ENCODE measurements around the gene MFN1. TPM values are rescaled to one million over a fixed set of nuclear protein-coding genes. Genes with fewer than 3 reads are reported as not detected.

The MFN1 gene
- total RNA-seq, 4 donors from 2014 or later: 32.8 to 48.6 (median 37.3) TPM

- Histone ChIP-seq H3K4me1 (peaks cover 17 to 60% (median 52%) of the 10 kb centered on the region in 4 donors), H3K36me3 (peaks cover 7 to 33% (median 22%) of the 10 kb centered on the region in 4 donors), H3K4me3 (peak overlapping the region; percentile 69 to 93 (median 78)), H3K27ac (replicated peaks in 1 of 4) (peak overlapping the region; percentile 93 to 98 (median 98)), H3K9me3 (no peaks in the 10 kb centered on the region), H3K27me3 (no peaks in the 10 kb centered on the region)
- 2% methylated on average over 8 of the region's 8 CpGs for WGBS
- intact Hi-C loops (cut with DNase I): no loop called here
- DNase-seq (ENCODE audit: extremely low spot score): no peak
- TF ChIP-seq POLR2AphosphoS5 (IDR thresholded peaks at IDR 0.05) (no peak), EP300 (IDR thresholded peaks at IDR 0.05) (no peak), POLR2A (IDR thresholded peaks at IDR 0.05; ENCODE audit: low read depth) (no peak), CTCF (IDR thresholded peaks at IDR 0.05) (no peak)
These were observed 23.2 kb upstream of the MFN1 start for GRCh38 chr3:179324270-179324754.

GRCh38 chr3:179330438-179330837 is 17.1 kb upstream of the MFN1 start:
- intact Hi-C loops (cut with DNase I): no loop called here
- Histone ChIP-seq H3K36me3 (peaks cover 52 to 89% (median 66%) of the 10 kb centered on the region in 4 donors), H3K9me3 (no peaks in the 10 kb centered on the region), H3K27me3 (no peaks in the 10 kb centered on the region), H3K27ac (replicated peaks in 1 of 4) (no peak overlapping the region), H3K4me1 (peaks cover 1 to 30% (median 27%) of the 10 kb centered on the region in 4 donors), H3K4me3 (no peak overlapping the region)
- 88% methylated on average over 1 of the region's 1 CpG for WGBS
- no peak for DNase-seq (ENCODE audit: extremely low spot score)
- no peak for TF ChIP-seq POLR2AphosphoS5 (IDR thresholded peaks at IDR 0.05)
- TF ChIP-seq CTCF (IDR thresholded peaks at IDR 0.05): no peak
- TF ChIP-seq EP300 (IDR thresholded peaks at IDR 0.05): no peak
- TF ChIP-seq POLR2A (IDR thresholded peaks at IDR 0.05; ENCODE audit: low read depth): no peak

- peaks cover 54 to 84% (median 66%) of the 10 kb centered on the region in 4 donors for H3K36me3 ChIP-seq
These were observed 15.3 kb upstream of the MFN1 start for GRCh38 chr3:179332240-179332639.

GRCh38 chr3:179333084-179333483 is 14.4 kb upstream of the MFN1 start:
- H3K36me3 ChIP-seq: peaks cover 54 to 89% (median 63%) of the 10 kb centered on the region in 4 donors
- no peak overlapping the region for H3K27ac ChIP-seq (replicated peaks in 1 of 4)
- H3K9me3 ChIP-seq: no peaks in the 10 kb centered on the region
- no peaks in the 10 kb centered on the region for H3K27me3 ChIP-seq
- WGBS: 88% methylated on average over 2 of the region's 2 CpGs
- no peak for TF ChIP-seq POLR2AphosphoS5 (IDR thresholded peaks at IDR 0.05)
- H3K4me1 ChIP-seq: peaks cover 7 to 28% (median 18%) of the 10 kb centered on the region in 4 donors
- DNase-seq (ENCODE audit: extremely low spot score): no peak
- intact Hi-C loops (cut with DNase I): no loop called here
- H3K4me3 ChIP-seq: no peak overlapping the region

More at GRCh38 chr3:179332240-179332639, 15.3 kb upstream of the MFN1 start:
- TF ChIP-seq POLR2A (IDR thresholded peaks at IDR 0.05; ENCODE audit: low read depth) (no peak), EP300 (IDR thresholded peaks at IDR 0.05) (no peak), POLR2AphosphoS5 (IDR thresholded peaks at IDR 0.05) (no peak)
- Histone ChIP-seq H3K4me1 (peaks cover 7 to 29% (median 25%) of the 10 kb centered on the region in 4 donors), H3K4me3 (no peak overlapping the region), H3K27me3 (no peaks in the 10 kb centered on the region), H3K27ac (replicated peaks in 1 of 4) (no peak overlapping the region), H3K9me3 (no peaks in the 10 kb centered on the region)
- no peak for DNase-seq (ENCODE audit: extremely low spot score)
- 96% methylated on average over 4 of the region's 4 CpGs for WGBS
- intact Hi-C loops (cut with DNase I): no loop called here

GRCh38 chr3:179336345-179336929 is 11.1 kb upstream of the MFN1 start:
- 58% methylated on average over 1 of the region's 1 CpG for WGBS
- peaks cover 7 to 28% (median 17%) of the 10 kb centered on the region in 4 donors for H3K4me1 ChIP-seq
- DNase-seq (ENCODE audit: extremely low spot score): no peak
- intact Hi-C loops (cut with DNase I): no loop called here
- TF ChIP-seq POLR2A (IDR thresholded peaks at IDR 0.05; ENCODE audit: low read depth): no peak
- TF ChIP-seq CTCF (IDR thresholded peaks at IDR 0.05): no peak
- no peak for TF ChIP-seq POLR2AphosphoS5 (IDR thresholded peaks at IDR 0.05)
- no peak for TF ChIP-seq EP300 (IDR thresholded peaks at IDR 0.05)
- no peak overlapping the region for H3K4me3 ChIP-seq
- H3K27ac ChIP-seq (replicated peaks in 1 of 4): peak overlapping the region in 3 of 4 donors; percentile 17 to 67 (median 58)
- H3K36me3 ChIP-seq: peaks cover 23 to 56% (median 34%) of the 10 kb centered on the region in 4 donors
- no peaks in the 10 kb centered on the region for H3K27me3 ChIP-seq
- H3K9me3 ChIP-seq: no peaks in the 10 kb centered on the region

Data from esophagus muscularis mucosa (tissue), 4 donors.